GM18505 (cell line): ENCODE measurements around the gene EPS8L2.

ENCODE experiments used
- ATAC-seq: cut with Tn5 transposase; IDR thresholded peaks from one replicate; pipeline ENCODE4 v1.9.1; 2021; ENCODE audit not compliant: unreplicated experiment
- POLR2A ChIP-seq: IDR thresholded peaks from 4 replicates; pipeline ENCODE4 v1.6.1; 2011; ENCODE audit warnings: borderline replicate concordance; ENCODE audit not compliant: insufficient read depth, insufficient read length; ENCODE audit errors: extremely low read depth

The EPS8L2 gene

GRCh38 chr11:771617-772204, 65.7 kb downstream of the EPS8L2 start:
- ATAC-seq, result no peak
- TF ChIP-seq POLR2A, result no peak

GRCh38 chr11:772429-773390, 66.7 kb downstream of the EPS8L2 start:
- no peak for TF ChIP-seq POLR2A
- no peak for ATAC-seq

GRCh38 chr11:773425-773824, 67.4 kb downstream of the EPS8L2 start:
- no peak for TF ChIP-seq POLR2A
- ATAC-seq, result no peak

GRCh38 chr11:773830-774229, 67.8 kb downstream of the EPS8L2 start:
- TF ChIP-seq POLR2A, result no peak
- no peak for ATAC-seq

GRCh38 chr11:774873-775592, 69.0 kb downstream of the EPS8L2 start:
- no peak for TF ChIP-seq POLR2A
- no peak for ATAC-seq

GRCh38 chr11:776263-776560, 70.2 kb downstream of the EPS8L2 start:
- TF ChIP-seq POLR2A, result no peak
- no peak for ATAC-seq

GRCh38 chr11:776561-777287, 70.7 kb downstream of the EPS8L2 start:
- TF ChIP-seq POLR2A, result no peak
- ATAC-seq, result peak; percentile 31
